Superior temporal gyrus (tissue), 1 donor: ENCODE data around the gene SLC25A47.
"Not testable (repeated sequence)": the region's sequence is repeated elsewhere in the genome, so short reads cannot be mapped to it uniquely, and the experiment has no call there.

Experiments
- DNase-seq: peaks from one replicate; pipeline ENCODE4 v3.0.0-alpha.2; 2016; ENCODE audit errors: extremely low spot score

The SLC25A47 gene

GRCh38 chr14:100290607-100291304 lies 32.4 kb upstream of the SLC25A47 start:
- DNase-seq: no peak

GRCh38 chr14:100291305-100292075 lies 31.6 kb upstream of the SLC25A47 start:
- DNase-seq: no peak

DNA sequence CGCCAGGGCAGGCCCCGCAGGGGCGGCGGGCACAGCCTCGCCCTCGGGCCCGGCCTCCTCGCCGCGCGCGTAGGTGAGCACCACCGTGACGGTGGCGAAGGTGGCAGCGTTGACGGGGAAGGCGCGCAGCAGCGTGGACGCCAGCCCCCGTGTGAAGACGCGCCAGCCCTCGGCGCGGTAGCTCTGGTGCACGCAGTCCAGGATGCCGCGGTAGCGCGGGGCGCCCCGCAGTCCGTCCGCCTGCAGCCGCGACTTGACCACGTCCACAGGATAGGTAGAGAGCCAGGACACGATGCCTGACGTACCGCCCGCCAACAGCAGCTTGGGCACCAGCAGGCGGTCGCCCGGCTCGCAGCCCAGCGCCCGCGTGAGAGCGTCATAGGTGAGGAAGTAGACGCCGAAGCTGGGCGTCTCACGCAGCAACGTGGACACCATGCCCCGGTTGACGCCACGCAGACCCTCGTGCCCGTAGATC lies 30.8 kb upstream of the SLC25A47 start:
- DNase-seq: no peak

- DNase-seq: no peak
Observed at GRCh38 chr14:100292776-100293461, 30.2 kb upstream of the SLC25A47 start.

DNA sequence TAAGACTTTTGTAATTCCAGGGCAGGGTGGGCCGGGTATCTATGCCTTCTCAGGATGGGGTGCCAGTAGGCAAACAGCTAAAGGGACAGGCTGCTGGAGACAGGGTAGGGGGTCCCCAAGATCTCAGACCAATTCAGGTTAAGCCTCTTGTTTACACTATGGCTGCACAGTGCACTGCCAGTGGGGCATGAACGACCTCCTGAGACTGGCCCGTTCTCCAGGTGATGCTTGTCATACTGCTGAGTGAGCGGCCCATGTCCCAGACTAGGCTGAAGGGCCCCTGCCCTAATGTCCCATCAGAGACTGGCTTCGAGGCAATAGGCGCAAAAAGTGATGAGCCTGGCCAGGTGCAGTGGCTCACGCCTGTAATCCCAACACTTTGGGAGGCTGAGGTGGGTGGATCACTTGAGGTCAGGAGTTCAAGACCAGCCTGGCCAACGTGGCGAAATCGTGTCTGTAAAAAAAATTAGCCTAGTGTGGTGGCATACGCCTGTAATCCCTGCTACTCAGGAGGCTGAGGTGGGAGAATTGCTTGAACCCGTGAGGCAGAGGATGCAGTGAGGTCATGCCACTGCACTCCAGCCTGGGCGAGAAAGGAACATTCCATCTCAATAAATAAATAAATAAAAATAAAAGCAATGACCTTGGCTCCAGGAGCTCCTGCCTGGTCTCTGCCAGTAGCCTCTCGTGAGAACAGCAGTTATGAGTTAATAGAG lies 29.5 kb upstream of the SLC25A47 start:
- DNase-seq: no peak

GRCh38 chr14:100294213-100294962 lies 28.8 kb upstream of the SLC25A47 start:
- no peak for DNase-seq

GRCh38 chr14:100294963-100295330 lies 28.2 kb upstream of the SLC25A47 start:
- no peak for DNase-seq

DNA sequence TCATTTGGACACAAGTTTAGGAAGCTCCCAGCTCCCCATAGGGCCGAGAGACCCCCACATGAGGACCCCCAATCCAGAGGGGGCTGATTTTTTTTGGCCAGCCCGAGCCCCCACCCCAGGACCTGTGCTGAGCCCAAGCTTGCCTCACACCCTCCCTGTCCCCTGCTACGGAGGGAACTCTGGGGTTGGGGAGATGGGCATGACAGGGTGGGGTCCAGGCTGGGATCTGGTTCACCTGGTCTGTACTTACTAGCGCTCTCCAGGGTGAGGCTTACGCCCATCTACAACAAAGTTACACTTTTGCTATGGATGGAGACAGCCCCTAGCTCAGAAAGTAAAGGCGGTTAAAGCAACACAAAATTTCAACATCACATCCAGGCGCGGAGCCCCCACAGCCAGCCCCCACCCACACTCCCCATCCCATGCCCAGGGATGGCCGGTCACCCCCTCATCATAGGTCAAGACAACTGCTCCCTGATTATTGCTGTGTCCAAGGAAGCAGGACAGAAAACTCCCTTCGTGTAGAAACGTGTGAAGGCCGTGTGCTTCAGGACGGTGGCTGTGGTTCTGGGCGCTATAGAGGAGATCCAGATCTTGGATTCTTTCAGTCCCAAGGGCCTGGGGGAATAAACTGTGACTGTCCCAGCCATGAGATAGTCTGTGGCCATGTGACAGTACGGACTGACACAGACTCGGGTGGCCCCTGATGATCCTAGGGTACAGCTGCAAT lies 27.6 kb upstream of the SLC25A47 start:
- no peak for DNase-seq

DNA sequence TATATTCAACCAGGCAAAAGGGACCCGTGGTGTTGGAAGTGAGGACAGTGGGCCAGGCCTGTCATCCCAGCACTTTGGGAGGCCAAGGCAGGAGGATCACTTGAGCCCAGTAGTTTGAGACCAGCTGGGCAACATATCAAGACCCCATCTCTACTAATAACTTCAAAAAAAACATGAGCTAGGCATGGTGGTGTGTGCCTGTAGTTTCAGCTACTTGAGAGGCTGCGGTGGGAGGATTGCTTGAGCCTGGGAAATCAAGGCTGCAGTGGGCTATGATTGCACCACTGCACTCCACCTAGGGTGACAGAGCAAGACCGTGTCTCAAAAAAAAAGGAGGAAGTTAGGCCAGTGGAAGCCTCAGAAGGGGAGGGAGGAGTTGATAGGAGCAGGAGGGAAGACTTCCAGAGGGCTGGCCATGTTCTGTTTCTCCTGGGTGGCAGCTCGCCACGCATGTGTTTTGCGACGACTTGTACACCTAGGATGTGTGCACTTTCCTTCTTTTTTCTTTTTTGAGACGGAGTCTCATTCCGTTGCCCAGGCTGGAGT lies 27.0 kb upstream of the SLC25A47 start:
- no peak for DNase-seq

- not testable (repeated sequence) for DNase-seq
Observed at GRCh38 chr14:100296729-100297128, 26.4 kb upstream of the SLC25A47 start.

GRCh38 chr14:100297320-100298300 lies 25.5 kb upstream of the SLC25A47 start:
- DNase-seq: peak; percentile 68

GRCh38 chr14:100298551-100299237 lies 24.4 kb upstream of the SLC25A47 start:
- no peak for DNase-seq

DNA sequence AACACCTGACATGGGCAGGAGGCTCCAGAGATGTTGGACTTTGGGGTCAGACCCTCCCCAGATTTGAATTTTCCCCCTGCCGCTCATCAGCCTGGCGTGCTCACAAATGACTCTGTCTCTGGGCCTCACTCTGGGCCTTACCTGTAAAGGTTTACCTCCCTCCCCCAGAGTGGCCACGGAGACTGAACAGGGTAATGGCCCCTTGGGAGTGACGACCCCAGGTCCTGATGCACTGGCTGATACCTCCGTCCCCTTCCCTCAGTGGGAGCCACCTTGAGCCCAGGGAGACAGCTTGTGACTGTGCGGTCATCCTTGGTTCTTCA lies 23.9 kb upstream of the SLC25A47 start:
- DNase-seq: no peak

DNA sequence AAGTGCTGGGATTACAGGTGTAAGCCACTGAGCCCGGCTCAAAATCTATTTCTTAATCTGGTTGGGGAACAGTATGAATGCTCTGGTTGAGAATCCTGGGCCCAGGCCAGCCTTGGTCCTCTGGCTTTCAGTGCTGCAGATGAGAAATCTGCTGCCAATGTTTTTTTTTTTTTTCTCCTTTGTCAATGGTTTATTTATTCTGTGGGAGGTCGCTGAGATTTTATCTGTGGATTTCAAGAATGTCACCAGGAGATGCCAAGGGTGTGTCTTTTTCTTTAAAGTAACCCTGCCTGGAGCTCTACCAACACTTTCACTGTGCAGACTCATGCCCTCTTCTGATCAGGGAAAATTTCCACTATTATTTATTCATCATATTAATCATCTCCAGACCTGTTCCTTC lies 20.5 kb upstream of the SLC25A47 start:
- no peak for DNase-seq

GRCh38 chr14:100303179-100303578 lies 20.0 kb upstream of the SLC25A47 start:
- DNase-seq: no peak

DNA sequence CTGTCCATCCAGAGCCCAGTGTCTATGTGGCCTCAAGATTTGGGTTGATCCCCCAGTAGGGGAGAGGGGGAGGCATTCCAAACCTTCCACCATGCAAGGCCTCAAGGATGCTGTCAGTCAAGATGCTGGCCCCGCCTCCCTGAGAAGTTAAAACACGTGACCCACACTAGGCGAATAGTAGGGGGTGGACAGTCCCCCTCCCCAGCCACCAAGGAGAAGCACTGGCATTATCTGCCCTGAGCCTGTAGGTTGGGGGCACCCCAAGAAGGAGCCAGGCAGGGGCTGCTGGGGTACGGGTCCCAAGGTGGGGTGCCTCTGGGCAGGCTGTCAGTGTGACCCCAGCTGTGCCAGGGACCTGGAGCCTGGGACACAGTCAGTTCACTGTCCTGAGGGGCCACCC lies 19.2 kb upstream of the SLC25A47 start:
- DNase-seq: no peak

DNA sequence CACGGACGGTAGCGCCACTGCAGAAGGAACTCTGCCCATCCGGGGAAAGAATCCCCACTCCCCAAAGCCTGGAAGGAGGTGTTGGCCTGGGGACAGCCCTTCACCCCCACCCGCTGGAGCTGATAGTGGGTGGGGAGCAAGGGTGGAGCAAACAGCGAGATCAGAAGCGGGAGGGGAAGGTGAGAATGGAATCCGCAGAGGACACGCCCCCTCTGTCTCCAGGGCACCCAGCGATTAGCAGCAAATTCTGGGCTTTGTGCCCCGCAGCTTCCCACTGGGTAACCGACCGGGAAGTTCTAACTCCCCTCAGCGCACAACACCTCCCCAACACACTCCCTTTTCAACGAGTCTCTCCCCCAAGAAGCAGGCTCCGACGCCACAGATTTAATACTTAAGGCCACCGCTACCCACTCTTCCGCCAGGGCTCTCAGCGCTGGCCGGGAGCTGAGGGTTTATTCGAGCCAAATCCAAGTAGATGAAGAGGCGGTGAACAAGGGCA lies 18.3 kb upstream of the SLC25A47 start:
- no peak for DNase-seq

GRCh38 chr14:100305324-100306100 lies 17.6 kb upstream of the SLC25A47 start:
- no peak for DNase-seq
